WTC11 (cell line): Measurements from ENCODE around the gene IPP. TPM values are rescaled to one million over a fixed set of nuclear protein-coding genes. Genes with fewer than 3 reads are reported as not detected.

Experiments used
- ATAC-seq: fragments of 200-7000 bp; cut with Tn5 transposase; 2 replicates; pipeline ENCODE4 v1.10.0; 2021; ENCODE audit warnings: mild to moderate bottlenecking, moderate library complexity
- CTCF ChIA-PET: fragments of 300-600 bp; sonication (Branson Sonifier 250); formaldehyde crosslinking; loops from one replicate; lab custom pipeline; 2021; ENCODE audit warnings: antibody characterized with exemption; lab: Charles Lee
- POLR2A ChIA-PET: fragments of 350-600 bp; sonication (Branson Sonifier 250); formaldehyde crosslinking; loops from one replicate; lab custom pipeline; 2021; ENCODE audit warnings: antibody characterized with exemption; lab: Charles Lee
- DNase-seq: peaks from one replicate; pipeline ENCODE4 v3.0.0; 2021; ENCODE audit warnings: low spot score
- H3K27ac Mint-ChIP-seq: 2 replicates; pipeline ENCODE4 v1.8.0; 2021; ENCODE audit warnings: mixed read lengths
- H3K27me3 Mint-ChIP-seq: 2 replicates; pipeline ENCODE4 v1.8.0; 2021; ENCODE audit warnings: low read depth, mild to moderate bottlenecking, moderate library complexity, mixed read lengths
- H3K36me3 Mint-ChIP-seq: 2 replicates; pipeline ENCODE4 v1.8.0; 2021; ENCODE audit warnings: mixed read lengths
- H3K4me1 Mint-ChIP-seq: 2 replicates; pipeline ENCODE4 v1.8.0; 2022; ENCODE audit warnings: mixed read lengths
- H3K4me3 Mint-ChIP-seq: 2 replicates; pipeline ENCODE4 v1.8.0; 2021; ENCODE audit warnings: mild to moderate bottlenecking, moderate library complexity, mixed read lengths
- H3K9me3 Mint-ChIP-seq: 2 replicates; pipeline ENCODE4 v1.8.0; 2021; ENCODE audit warnings: mixed read lengths
- AFF4 ChIP-seq: sonication (generic); formaldehyde crosslinking; IDR thresholded peaks from 2 replicates; pipeline ENCODE4 v1.8.1; 2023; ENCODE audit warnings: mild to moderate bottlenecking, missing genetic modification reagents, borderline replicate concordance
- ARID4B ChIP-seq: sonication (generic); formaldehyde crosslinking; IDR thresholded peaks from 2 replicates; pipeline ENCODE4 v1.8.0; 2023; ENCODE audit warnings: missing genetic modification reagents, mild to moderate bottlenecking, borderline replicate concordance
- ATF1 ChIP-seq: sonication (generic); formaldehyde crosslinking; IDR thresholded peaks from 2 replicates; pipeline ENCODE4 v1.8.1; 2023; ENCODE audit warnings: mild to moderate bottlenecking, moderate library complexity, missing genetic modification reagents
- CTCF ChIP-seq: fragments of 200-600 bp; IDR thresholded peaks from 2 replicates; pipeline ENCODE4 v1.8.0; 2022; ENCODE audit warnings: antibody characterized with exemption
- E2F4 ChIP-seq: sonication (generic); formaldehyde crosslinking; IDR thresholded peaks from 2 replicates; pipeline ENCODE4 v1.8.1; 2022; ENCODE audit warnings: low read depth, mild to moderate bottlenecking, moderate library complexity, missing genetic modification reagents, borderline replicate concordance
- GTF2I ChIP-seq: fragments of 250-450 bp; sonication (Bioruptor Pico); conservative IDR thresholded peaks from 2 replicates; pipeline ENCODE4 v1.4.0; 2021; ENCODE audit warnings: mild to moderate bottlenecking
- PREB ChIP-seq: sonication (generic); formaldehyde crosslinking; IDR thresholded peaks from 2 replicates; pipeline ENCODE4 v1.8.1; 2022; ENCODE audit warnings: mild to moderate bottlenecking, missing genetic modification reagents, moderate library complexity, borderline replicate concordance
- RORB ChIP-seq: fragments of 250-450 bp; sonication (Bioruptor Pico); IDR thresholded peaks from 2 replicates; pipeline ENCODE4 v1.9.0; 2021; ENCODE audit warnings: mild to moderate bottlenecking
- ZNF121 ChIP-seq: sonication (generic); formaldehyde crosslinking; IDR thresholded peaks from 2 replicates; pipeline ENCODE4 v1.8.0; 2023; ENCODE audit warnings: missing genetic modification reagents
- ZNF263 ChIP-seq: sonication (generic); formaldehyde crosslinking; IDR thresholded peaks from 2 replicates; pipeline ENCODE4 v1.8.1; 2022; ENCODE audit warnings: low read depth, mild to moderate bottlenecking, moderate library complexity, missing genetic modification reagents
- ZNF512 ChIP-seq: sonication (generic); formaldehyde crosslinking; IDR thresholded peaks from 2 replicates; pipeline ENCODE4 v1.8.1; 2022; ENCODE audit warnings: missing genetic modification reagents, borderline replicate concordance
- ZSCAN18 ChIP-seq: fragments of 250-450 bp; sonication (Bioruptor Pico); IDR thresholded peaks from 2 replicates; pipeline ENCODE4 v2.1.2; 2022; ENCODE audit warnings: mild to moderate bottlenecking, moderate library complexity
- total RNA-seq: library from RNA; stranded (reverse); gene quantifications from 3 replicates; pipeline ENCODE4 v1.2.3, GENCODE V29; 2021

IPP gene
- total RNA-seq, 1 experiment from 2014 or later, result 6.3 TPM

GRCh38 chr1:45723248-45723930, 27.1 kb downstream of the IPP start:
- Mint-ChIP-seq H3K27ac (no peak overlapping the region), H3K9me3 (peaks cover 5% of the 10 kb centered on the region), H3K4me3 (no peak overlapping the region), H3K36me3 (0 out of 2 replicates have a peak, but pooled peaks cover 2% of the 10 kb centered on the region), H3K4me1 (no peaks in the 10 kb centered on the region), H3K27me3 (no peaks in the 10 kb centered on the region)
- no peak for ATAC-seq
- no peak for DNase-seq
- no peak for TF ChIP-seq ATF1
- TF ChIP-seq ZNF263 (CRISPR knock-in tag), result no peak
- no peak for TF ChIP-seq E2F4 (CRISPR knock-in tag)
- no peak for TF ChIP-seq RORB (CRISPR knock-in tag)
- TF ChIP-seq ZNF121, result no peak
- no peak for TF ChIP-seq ZNF512
- no peak for TF ChIP-seq CTCF
- no peak for TF ChIP-seq ARID4B (CRISPR knock-in tag)
- TF ChIP-seq GTF2I (CRISPR knock-in tag), result no peak
- no peak for TF ChIP-seq PREB (CRISPR knock-in tag)
- no peak for TF ChIP-seq ZSCAN18 (CRISPR knock-in tag)
- TF ChIP-seq AFF4 (CRISPR knock-in tag), result no peak
- POLR2A ChIA-PET, result no interaction called here
- CTCF ChIA-PET, result no interaction called here
